ENCODE data around the gene TRPM3. TPM values are rescaled to one million over a fixed set of nuclear protein-coding genes. Genes with fewer than 3 reads are reported as not detected.

The TRPM3 gene
- total RNA-seq, 4 donors from 2014 or later = 0.11 to 1.3 (median 0.21) TPM

DNA sequence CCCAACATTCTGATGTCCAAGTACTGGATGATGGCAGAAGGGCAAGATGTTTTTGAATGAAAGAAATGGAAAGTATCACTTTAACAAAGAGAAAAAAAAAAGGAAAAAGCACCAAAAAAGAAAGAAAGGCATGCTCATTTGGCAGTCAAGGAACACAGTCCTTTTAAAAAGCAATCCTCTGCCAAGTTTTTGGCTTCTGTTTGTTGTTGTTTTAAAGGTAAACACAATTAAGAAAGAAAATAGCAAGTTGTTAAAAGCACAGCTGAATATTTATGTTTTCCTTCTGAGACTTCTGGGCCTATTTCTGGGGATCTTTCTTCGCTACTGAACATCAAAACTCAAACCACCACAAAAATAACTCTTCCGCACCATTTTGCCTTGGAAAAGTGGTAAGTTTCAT, 162.1 kb downstream of the TRPM3 start:
- 89% methylated on average over 2 of the region's 2 CpGs for WGBS
- H3K36me3 ChIP-seq = no peaks in the 10 kb centered on the region
- no peak overlapping the region for H3K27ac ChIP-seq
- no peaks in the 10 kb centered on the region for H3K4me1 ChIP-seq
- no peak overlapping the region for H3K4me3 ChIP-seq
- no peak for DNase-seq (ENCODE audit: low spot score in 2 of 2)
- no peaks in the 10 kb centered on the region for H3K27me3 ChIP-seq
- TF ChIP-seq, protein P1, sequence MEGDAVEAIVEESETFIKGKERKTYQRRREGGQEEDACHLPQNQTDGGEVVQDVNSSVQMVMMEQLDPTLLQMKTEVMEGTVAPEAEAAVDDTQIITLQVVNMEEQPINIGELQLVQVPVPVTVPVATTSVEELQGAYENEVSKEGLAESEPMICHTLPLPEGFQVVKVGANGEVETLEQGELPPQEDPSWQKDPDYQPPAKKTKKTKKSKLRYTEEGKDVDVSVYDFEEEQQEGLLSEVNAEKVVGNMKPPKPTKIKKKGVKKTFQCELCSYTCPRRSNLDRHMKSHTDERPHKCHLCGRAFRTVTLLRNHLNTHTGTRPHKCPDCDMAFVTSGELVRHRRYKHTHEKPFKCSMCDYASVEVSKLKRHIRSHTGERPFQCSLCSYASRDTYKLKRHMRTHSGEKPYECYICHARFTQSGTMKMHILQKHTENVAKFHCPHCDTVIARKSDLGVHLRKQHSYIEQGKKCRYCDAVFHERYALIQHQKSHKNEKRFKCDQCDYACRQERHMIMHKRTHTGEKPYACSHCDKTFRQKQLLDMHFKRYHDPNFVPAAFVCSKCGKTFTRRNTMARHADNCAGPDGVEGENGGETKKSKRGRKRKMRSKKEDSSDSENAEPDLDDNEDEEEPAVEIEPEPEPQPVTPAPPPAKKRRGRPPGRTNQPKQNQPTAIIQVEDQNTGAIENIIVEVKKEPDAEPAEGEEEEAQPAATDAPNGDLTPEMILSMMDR (IDR thresholded peaks at IDR 0.05) = no peak
- TF ChIP-seq POLR2A (IDR thresholded peaks at IDR 0.05) = no peak
- TF ChIP-seq EP300 (IDR thresholded peaks at IDR 0.05) = no peak
- no peak for TF ChIP-seq POLR2AphosphoS5 (IDR thresholded peaks at IDR 0.05)
- no peaks in the 10 kb centered on the region for H3K9me3 ChIP-seq

DNA sequence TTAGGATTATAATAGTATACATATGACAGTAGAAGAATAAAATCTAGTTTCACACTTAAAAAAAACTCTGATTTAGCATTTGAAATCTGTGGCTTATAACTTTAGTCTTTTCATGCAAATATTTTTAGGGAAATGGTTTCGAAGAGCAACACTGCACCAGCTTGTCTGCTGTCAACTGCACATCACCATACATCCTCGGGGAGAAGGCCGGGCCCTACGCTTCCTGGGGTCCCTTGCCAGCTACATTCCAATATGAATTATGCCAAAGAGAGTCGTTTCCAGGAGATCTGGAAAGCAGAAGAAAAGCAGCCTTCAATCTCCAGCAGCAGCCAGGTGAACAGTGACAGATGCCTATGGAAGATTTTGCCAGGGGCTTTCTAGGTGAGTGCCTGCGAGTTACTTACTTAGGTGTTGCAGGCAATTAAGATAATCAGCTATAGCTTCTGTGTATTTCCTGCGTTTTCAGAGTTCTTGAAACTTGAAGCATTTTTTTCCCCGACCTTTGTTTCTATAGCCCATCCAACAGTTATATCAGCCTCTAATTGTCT, 166.8 kb downstream of the TRPM3 start:
- Histone ChIP-seq H3K4me3 (no peak overlapping the region), H3K36me3 (no peaks in the 10 kb centered on the region), H3K9me3 (no peaks in the 10 kb centered on the region), H3K27ac (no peak overlapping the region), H3K4me1 (no peaks in the 10 kb centered on the region), H3K27me3 (no peaks in the 10 kb centered on the region)
- DNase-seq (ENCODE audit: low spot score in 2 of 2) = no peak
- TF ChIP-seq POLR2AphosphoS5 (IDR thresholded peaks at IDR 0.05) = no peak
- TF ChIP-seq POLR2A (IDR thresholded peaks at IDR 0.05) = no peak
- TF ChIP-seq, protein P1 (IDR thresholded peaks at IDR 0.05) = no peak
- TF ChIP-seq EP300 (IDR thresholded peaks at IDR 0.05) = no peak
- whole genome bisulfite sequencing = 42% methylated on average over 8 of the region's 8 CpGs

DNA sequence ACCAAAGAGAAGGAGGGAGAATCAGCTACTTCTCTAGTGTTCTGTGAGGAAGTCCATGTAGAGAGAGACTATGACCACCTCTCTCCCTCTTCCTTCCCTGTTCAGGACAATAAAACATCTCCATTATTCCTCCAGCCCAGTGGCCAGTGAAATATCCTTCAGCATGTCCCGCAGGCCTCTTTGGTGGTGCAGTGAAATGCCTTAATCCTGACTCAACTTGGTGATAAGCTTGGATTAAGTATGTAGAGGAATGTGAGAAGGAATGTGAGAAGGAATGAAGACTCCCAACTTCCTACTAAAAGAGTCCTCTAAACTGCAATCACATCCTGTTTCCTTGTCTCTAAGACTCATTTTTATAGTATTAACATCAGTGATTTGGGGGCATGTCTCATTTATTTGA, 167.3 kb downstream of the TRPM3 start:
- TF ChIP-seq, protein P1 (IDR thresholded peaks at IDR 0.05) = no peak
- TF ChIP-seq EP300 (IDR thresholded peaks at IDR 0.05) (no peak), POLR2A (IDR thresholded peaks at IDR 0.05) (no peak)
- Histone ChIP-seq H3K4me3 (no peak overlapping the region), H3K4me1 (no peaks in the 10 kb centered on the region), H3K27ac (no peak overlapping the region), H3K9me3 (no peaks in the 10 kb centered on the region), H3K36me3 (no peaks in the 10 kb centered on the region), H3K27me3 (no peaks in the 10 kb centered on the region)
- 11% methylated on average over 1 of the region's 1 CpG for WGBS
- DNase-seq (ENCODE audit: low spot score in 2 of 2) = no peak

DNA sequence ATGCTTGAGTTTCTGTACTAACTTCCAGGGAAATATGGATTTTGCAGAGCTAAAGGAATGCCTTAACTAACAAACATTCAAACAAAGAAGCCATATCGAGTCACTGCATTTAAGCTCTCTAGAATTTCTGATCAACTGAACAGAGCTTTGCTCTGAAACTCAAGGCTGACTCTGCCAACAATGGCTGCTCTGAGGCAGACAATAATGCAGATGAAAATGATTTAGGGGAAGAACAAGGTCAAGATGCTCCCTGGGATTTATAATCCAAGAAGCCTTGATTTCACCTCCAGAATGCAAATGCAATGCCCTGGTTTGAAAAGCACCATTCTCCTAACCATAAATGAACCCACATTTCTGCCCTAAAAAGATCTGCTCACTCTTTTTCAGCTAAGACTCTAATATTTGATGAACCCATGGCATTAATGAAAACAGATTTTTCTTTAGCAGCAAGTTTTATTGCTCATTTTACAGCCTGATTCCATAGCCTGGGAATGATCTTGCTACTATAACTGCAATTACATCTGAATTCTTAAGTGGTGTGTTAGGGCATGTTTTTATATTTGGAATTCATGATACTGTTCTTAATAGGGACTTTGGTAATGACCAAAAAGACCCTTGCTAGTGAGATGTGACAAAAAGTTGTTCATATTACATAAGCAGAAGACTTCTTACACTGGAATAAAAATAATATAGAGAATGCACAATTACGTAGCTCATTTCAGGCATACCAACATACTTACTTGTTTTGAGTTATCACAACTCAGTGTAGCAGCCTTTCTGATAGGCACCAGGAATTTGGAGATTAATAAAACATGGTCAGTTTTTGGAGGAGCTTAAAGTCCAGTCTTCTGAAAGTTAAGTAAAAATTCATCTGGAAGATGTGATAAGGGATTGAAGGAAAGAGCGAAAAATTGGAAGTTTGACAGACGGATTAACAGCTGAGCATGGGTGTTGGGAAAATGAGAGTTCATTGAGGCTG, 169.4 kb downstream of the TRPM3 start:
- Histone ChIP-seq H3K27me3 (no peaks in the 10 kb centered on the region), H3K4me3 (no peak overlapping the region), H3K9me3 (no peaks in the 10 kb centered on the region), H3K4me1 (peaks cover 3% of the 10 kb centered on the region), H3K36me3 (no peaks in the 10 kb centered on the region), H3K27ac (no peak overlapping the region)
- no peak for DNase-seq (ENCODE audit: low spot score in 2 of 2)
- WGBS = 86% methylated on average over 4 of the region's 4 CpGs
- TF ChIP-seq EP300 (IDR thresholded peaks at IDR 0.05) (no peak), POLR2A (IDR thresholded peaks at IDR 0.05) (no peak), POLR2AphosphoS5 (IDR thresholded peaks at IDR 0.05) (no peak)
- TF ChIP-seq, protein P1 (IDR thresholded peaks at IDR 0.05) = no peak

DNA sequence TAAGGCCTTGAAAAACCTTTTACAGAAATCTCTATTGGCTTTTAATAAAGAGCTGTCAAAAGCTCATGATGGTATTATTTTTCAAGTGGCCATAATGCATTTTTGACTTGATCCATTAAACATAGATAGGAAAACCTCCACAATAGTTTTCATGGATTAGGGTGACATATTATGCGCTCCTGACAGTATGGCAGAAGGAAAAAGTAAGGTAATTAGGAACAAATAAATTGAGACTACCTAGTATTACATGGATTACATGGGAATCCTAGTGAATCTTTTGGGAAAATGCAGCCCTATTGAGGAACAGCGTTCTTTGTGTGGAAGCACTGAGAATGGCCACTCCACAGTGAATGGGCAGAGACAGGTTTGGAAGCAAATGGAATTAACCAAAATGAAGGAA, 171.2 kb downstream of the TRPM3 start:
- Histone ChIP-seq H3K4me1 (peaks cover 3% of the 10 kb centered on the region), H3K4me3 (no peak overlapping the region), H3K9me3 (no peaks in the 10 kb centered on the region), H3K27ac (no peak overlapping the region), H3K36me3 (no peaks in the 10 kb centered on the region), H3K27me3 (no peaks in the 10 kb centered on the region)
- 47% methylated on average over 2 of the region's 2 CpGs for WGBS
- TF ChIP-seq POLR2A (IDR thresholded peaks at IDR 0.05) (no peak), POLR2AphosphoS5 (IDR thresholded peaks at IDR 0.05) (no peak), EP300 (IDR thresholded peaks at IDR 0.05) (no peak)
- TF ChIP-seq, protein P1 (IDR thresholded peaks at IDR 0.05) = no peak
- no peak for DNase-seq (ENCODE audit: low spot score in 2 of 2)
